LNCaP clone FGC (cell line): ENCODE data around the gene KIF13A.
"Not testable (repeated sequence)": the region's sequence is repeated elsewhere in the genome, so short reads cannot be mapped to it uniquely, and the experiment has no call there.

Experiments
- DNase-seq: peaks from one replicate; pipeline ENCODE4 v3.0.0-alpha.2; 2011; ENCODE audit warnings: low read depth
- H3K4me3 ChIP-seq: 2 replicates; pipeline ENCODE4 v1.5.1; 2011; ENCODE audit warnings: mild to moderate bottlenecking, low read depth, low read length, control low read depth
- CTCF ChIP-seq: IDR thresholded peaks from 2 replicates; pipeline ENCODE4 v1.5.1; 2012; ENCODE audit warnings: mild to moderate bottlenecking; ENCODE audit not compliant: control insufficient read depth, insufficient read depth; ENCODE audit errors: extremely low read depth

KIF13A gene

GRCh38 chr6:17859846-17860245 is 127.6 kb downstream of the KIF13A start:
- no peak overlapping the region for H3K4me3 ChIP-seq
- TF ChIP-seq CTCF: no peak
- DNase-seq: no peak

- DNase-seq: no peak
- H3K4me3 ChIP-seq: no peak overlapping the region
- TF ChIP-seq CTCF: no peak
Observed at GRCh38 chr6:17858584-17858983, 128.9 kb downstream of the KIF13A start.

GRCh38 chr6:17857188-17857587 is 130.2 kb downstream of the KIF13A start:
- DNase-seq, H3K4me3 ChIP-seq: not testable (repeated sequence)

GRCh38 chr6:17856306-17856705 is 131.1 kb downstream of the KIF13A start:
- H3K4me3 ChIP-seq: no peak overlapping the region
- no peak for TF ChIP-seq CTCF
- DNase-seq: no peak

GRCh38 chr6:17855381-17855780 is 132.1 kb downstream of the KIF13A start:
- no peak for DNase-seq
- TF ChIP-seq CTCF: no peak
- no peak overlapping the region for H3K4me3 ChIP-seq

- DNase-seq: no peak
- TF ChIP-seq CTCF: no peak
- H3K4me3 ChIP-seq: no peak overlapping the region
Observed at GRCh38 chr6:17853533-17853932, 133.9 kb downstream of the KIF13A start.

GRCh38 chr6:17851720-17852161 is 135.7 kb downstream of the KIF13A start:
- no peak for DNase-seq
- TF ChIP-seq CTCF: no peak
- no peak overlapping the region for H3K4me3 ChIP-seq

- no peak overlapping the region for H3K4me3 ChIP-seq
- DNase-seq: peak; percentile 89
Observed at GRCh38 chr6:17851001-17851719, 136.3 kb downstream of the KIF13A start.

More at GRCh38 chr6:17851001-17851719, 136.3 kb downstream of the KIF13A start:
- TF ChIP-seq CTCF: no peak
